ENCODE measurements around the gene BABAM2. TPM values are rescaled to one million over a fixed set of nuclear protein-coding genes. Genes with fewer than 3 reads are reported as not detected.
"Not testable (repeated sequence)": the region's sequence is repeated elsewhere in the genome, so short reads cannot be mapped to it uniquely, and the experiment has no call there.

BABAM2 gene
- total RNA-seq, 1 donor from 2014 or later: 46.7 TPM

GRCh38 chr2:28086611-28087010, 196.1 kb downstream of the BABAM2 start:
- Mint-ChIP-seq H3K27ac (no peak overlapping the region), H3K9me3 (no peaks in the 10 kb centered on the region), H3K36me3 (ENCODE audit: low read depth) (peaks cover 2% of the 10 kb centered on the region), H3K27me3 (no peaks in the 10 kb centered on the region), H3K4me3 (no peak overlapping the region), H3K4me1 (peaks cover 9% of the 10 kb centered on the region)
- DNase-seq: no peak
- intact Hi-C loops (cut with micrococcal nuclease): no loop called here

GRCh38 chr2:28088970-28089369, 198.4 kb downstream of the BABAM2 start:
- Mint-ChIP-seq H3K4me1 (no peaks in the 10 kb centered on the region), H3K9me3 (no peaks in the 10 kb centered on the region), H3K4me3 (no peak overlapping the region), H3K27me3 (no peaks in the 10 kb centered on the region), H3K36me3 (ENCODE audit: low read depth) (no peaks in the 10 kb centered on the region), H3K27ac (no peak overlapping the region)
- intact Hi-C loops (cut with micrococcal nuclease): no loop called here
- DNase-seq: no peak

GRCh38 chr2:28089486-28089885, 199.0 kb downstream of the BABAM2 start:
- no peak overlapping the region for H3K4me3 Mint-ChIP-seq
- no peaks in the 10 kb centered on the region for H3K9me3 Mint-ChIP-seq
- H3K27me3 Mint-ChIP-seq: no peaks in the 10 kb centered on the region
- H3K36me3 Mint-ChIP-seq (ENCODE audit: low read depth): no peaks in the 10 kb centered on the region
- no peak for DNase-seq
- intact Hi-C loops (cut with micrococcal nuclease): no loop called here
- H3K4me1 Mint-ChIP-seq: no peaks in the 10 kb centered on the region
- no peak overlapping the region for H3K27ac Mint-ChIP-seq

- Mint-ChIP-seq H3K27ac (no peak overlapping the region), H3K9me3 (no peaks in the 10 kb centered on the region), H3K36me3 (ENCODE audit: low read depth) (no peaks in the 10 kb centered on the region), H3K4me1 (no peaks in the 10 kb centered on the region), H3K27me3 (no peaks in the 10 kb centered on the region), H3K4me3 (no peak overlapping the region)
- no peak for DNase-seq
- intact Hi-C loops (cut with micrococcal nuclease): no loop called here
These were observed 202.8 kb downstream of the BABAM2 start for GRCh38 chr2:28093308-28093707.

DNA sequence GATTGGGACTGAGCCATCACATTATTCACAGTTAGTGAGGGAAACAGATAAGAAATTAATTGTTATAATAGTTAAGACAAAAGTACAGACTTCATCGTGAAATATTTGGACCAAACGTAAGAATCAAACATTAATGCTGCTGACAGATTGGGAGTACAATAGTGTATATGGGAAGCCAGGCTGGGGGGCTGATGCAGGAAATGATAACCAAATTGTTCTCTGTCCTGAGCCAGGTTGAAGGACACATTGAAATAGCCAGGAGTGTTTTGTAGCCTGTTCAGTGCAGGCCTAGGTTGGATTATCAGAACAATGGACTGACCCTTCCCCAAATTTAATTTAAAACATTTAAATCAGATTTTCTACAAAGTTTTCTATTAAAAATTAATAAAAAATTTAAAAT, 203.2 kb downstream of the BABAM2 start:
- Mint-ChIP-seq H3K9me3 (no peaks in the 10 kb centered on the region), H3K4me3 (no peak overlapping the region), H3K27me3 (no peaks in the 10 kb centered on the region), H3K27ac (no peak overlapping the region), H3K36me3 (ENCODE audit: low read depth) (no peaks in the 10 kb centered on the region), H3K4me1 (no peaks in the 10 kb centered on the region)
- no peak for DNase-seq
- intact Hi-C loops (cut with micrococcal nuclease): no loop called here

DNA sequence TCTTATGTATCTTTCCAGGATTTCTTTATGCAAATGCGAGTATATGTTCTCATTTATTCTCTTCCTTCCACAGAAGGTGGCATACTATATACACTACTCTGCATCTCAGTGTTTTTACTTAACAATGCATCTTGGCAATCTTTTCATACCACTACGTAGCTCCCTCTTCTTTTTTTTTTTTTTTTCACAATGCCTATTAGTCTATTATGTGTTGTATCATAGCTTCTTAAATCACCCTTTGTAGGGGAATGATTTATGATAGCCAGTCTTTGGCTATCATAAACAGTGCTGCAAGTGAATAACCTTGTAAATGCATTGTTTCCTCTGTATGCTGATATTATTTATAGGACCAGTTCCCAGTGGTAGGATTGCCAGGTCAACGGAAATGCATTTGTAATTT, 204.2 kb downstream of the BABAM2 start:
- no peak for DNase-seq
- H3K4me1 Mint-ChIP-seq: no peaks in the 10 kb centered on the region
- intact Hi-C loops (cut with micrococcal nuclease): no loop called here
- H3K27me3 Mint-ChIP-seq: no peaks in the 10 kb centered on the region
- H3K36me3 Mint-ChIP-seq (ENCODE audit: low read depth): no peaks in the 10 kb centered on the region
- H3K9me3 Mint-ChIP-seq: no peaks in the 10 kb centered on the region
- no peak overlapping the region for H3K27ac Mint-ChIP-seq
- no peak overlapping the region for H3K4me3 Mint-ChIP-seq

- no peaks in the 10 kb centered on the region for H3K4me1 Mint-ChIP-seq
- H3K9me3 Mint-ChIP-seq: peaks cover 3% of the 10 kb centered on the region
- intact Hi-C loops (cut with micrococcal nuclease): no loop called here
- peaks cover 3% of the 10 kb centered on the region for H3K36me3 Mint-ChIP-seq (ENCODE audit: low read depth)
- no peak for DNase-seq
- no peak overlapping the region for H3K4me3 Mint-ChIP-seq
- H3K27ac Mint-ChIP-seq: no peak overlapping the region
- H3K27me3 Mint-ChIP-seq: no peaks in the 10 kb centered on the region
These were observed 205.1 kb downstream of the BABAM2 start for GRCh38 chr2:28095622-28096021.

GRCh38 chr2:28096421-28096820, 205.9 kb downstream of the BABAM2 start:
- H3K4me1 Mint-ChIP-seq: no peaks in the 10 kb centered on the region
- intact Hi-C loops (cut with micrococcal nuclease): no loop called here
- no peak overlapping the region for H3K4me3 Mint-ChIP-seq
- H3K36me3 Mint-ChIP-seq (ENCODE audit: low read depth): peaks cover 5% of the 10 kb centered on the region
- no peak for DNase-seq
- peaks cover 5% of the 10 kb centered on the region for H3K9me3 Mint-ChIP-seq
- no peak overlapping the region for H3K27ac Mint-ChIP-seq
- no peaks in the 10 kb centered on the region for H3K27me3 Mint-ChIP-seq

- intact Hi-C loops (cut with micrococcal nuclease): no loop called here
- Mint-ChIP-seq H3K9me3 (peaks cover 5% of the 10 kb centered on the region), H3K4me3 (no peak overlapping the region), H3K4me1 (peaks cover 6% of the 10 kb centered on the region), H3K27me3 (no peaks in the 10 kb centered on the region), H3K27ac (no peak overlapping the region), H3K36me3 (ENCODE audit: low read depth) (peaks cover 5% of the 10 kb centered on the region)
- no peak for DNase-seq
These were observed 208.1 kb downstream of the BABAM2 start for GRCh38 chr2:28098501-28099225.

DNA sequence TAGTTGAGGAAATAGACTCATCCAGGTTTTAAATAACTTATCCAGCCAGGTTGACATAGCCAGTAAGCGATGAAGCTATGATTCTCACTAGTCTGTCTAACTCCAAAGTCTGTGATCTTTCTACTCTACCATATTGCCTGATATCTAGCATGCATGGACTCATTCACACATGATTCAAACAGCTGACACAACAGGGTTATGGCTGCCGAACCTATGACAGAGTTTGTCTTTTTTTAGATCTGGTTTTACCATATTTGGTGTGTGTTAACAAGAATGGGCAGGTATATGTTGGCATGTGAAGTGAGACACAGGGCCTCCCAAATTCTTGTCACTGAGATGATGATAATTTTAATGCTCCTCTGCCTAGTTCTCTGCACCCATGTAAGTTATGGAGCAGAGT, 210.6 kb downstream of the BABAM2 start:
- Mint-ChIP-seq H3K4me3 (no peak overlapping the region), H3K27ac (no peak overlapping the region), H3K4me1 (peaks cover 6% of the 10 kb centered on the region), H3K9me3 (peaks cover 5% of the 10 kb centered on the region), H3K27me3 (no peaks in the 10 kb centered on the region), H3K36me3 (ENCODE audit: low read depth) (peaks cover 5% of the 10 kb centered on the region)
- intact Hi-C loops (cut with micrococcal nuclease): no loop called here
- DNase-seq: no peak

DNA sequence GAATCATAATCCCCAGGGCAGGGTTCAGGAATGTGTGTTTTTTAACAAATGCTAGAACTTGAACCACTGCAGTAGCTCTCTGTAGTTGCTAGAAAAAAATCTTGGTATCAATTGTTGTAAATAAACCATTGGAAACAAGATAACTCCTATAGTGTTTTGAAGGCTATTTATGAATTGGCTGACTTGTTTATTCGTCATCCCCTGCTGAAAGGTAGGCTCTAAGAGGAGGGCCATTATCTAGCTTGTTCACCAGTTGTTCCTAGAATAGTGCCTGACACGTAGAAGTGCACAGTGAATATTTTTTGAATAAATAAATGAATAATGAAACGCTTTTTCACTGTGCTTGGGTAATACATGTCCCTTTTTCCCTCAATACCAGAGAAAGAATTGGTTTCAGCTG, 211.4 kb downstream of the BABAM2 start:
- Mint-ChIP-seq H3K36me3 (ENCODE audit: low read depth) (peaks cover 5% of the 10 kb centered on the region), H3K4me3 (no peak overlapping the region), H3K27me3 (no peaks in the 10 kb centered on the region), H3K27ac (no peak overlapping the region), H3K4me1 (peaks cover 6% of the 10 kb centered on the region), H3K9me3 (peaks cover 5% of the 10 kb centered on the region)
- intact Hi-C loops (cut with micrococcal nuclease): no loop called here
- no peak for DNase-seq

- Mint-ChIP-seq H3K9me3 (peaks cover 5% of the 10 kb centered on the region), H3K27ac (no peak overlapping the region), H3K36me3 (ENCODE audit: low read depth) (peaks cover 5% of the 10 kb centered on the region), H3K4me3 (no peak overlapping the region), H3K27me3 (no peaks in the 10 kb centered on the region), H3K4me1 (peaks cover 6% of the 10 kb centered on the region)
- intact Hi-C loops (cut with micrococcal nuclease): no loop called here
- no peak for DNase-seq
These were observed 211.9 kb downstream of the BABAM2 start for GRCh38 chr2:28102455-28102874.

DNA sequence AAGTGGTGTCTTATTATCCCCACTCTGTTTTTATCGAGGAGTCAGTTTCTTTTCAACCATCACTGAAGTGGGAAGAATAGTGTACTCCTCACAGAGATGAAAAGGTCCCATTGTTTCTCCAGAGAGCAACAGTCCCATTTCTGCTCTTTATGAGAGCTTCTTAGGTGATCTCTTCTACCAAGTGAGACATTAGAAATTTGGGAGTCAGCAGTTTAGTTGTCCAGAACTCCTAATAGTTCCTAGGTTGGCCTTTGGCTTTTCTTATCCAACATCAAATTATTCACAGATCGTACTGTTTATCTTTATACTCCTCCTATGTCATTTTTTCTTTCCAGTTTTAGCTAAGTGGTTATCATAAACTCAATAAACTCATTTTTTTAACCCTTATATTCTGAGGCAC, 213.1 kb downstream of the BABAM2 start:
- H3K27me3 Mint-ChIP-seq: no peaks in the 10 kb centered on the region
- intact Hi-C loops (cut with micrococcal nuclease): no loop called here
- no peak overlapping the region for H3K4me3 Mint-ChIP-seq
- peaks cover 5% of the 10 kb centered on the region for H3K36me3 Mint-ChIP-seq (ENCODE audit: low read depth)
- H3K9me3 Mint-ChIP-seq: peaks cover 5% of the 10 kb centered on the region
- peaks cover 6% of the 10 kb centered on the region for H3K4me1 Mint-ChIP-seq
- DNase-seq: no peak
- no peak overlapping the region for H3K27ac Mint-ChIP-seq

- no peaks in the 10 kb centered on the region for H3K27me3 Mint-ChIP-seq
- H3K9me3 Mint-ChIP-seq: peaks cover 4% of the 10 kb centered on the region
- no peak for DNase-seq
These were observed 217.6 kb downstream of the BABAM2 start for GRCh38 chr2:28108143-28108542.

DNA sequence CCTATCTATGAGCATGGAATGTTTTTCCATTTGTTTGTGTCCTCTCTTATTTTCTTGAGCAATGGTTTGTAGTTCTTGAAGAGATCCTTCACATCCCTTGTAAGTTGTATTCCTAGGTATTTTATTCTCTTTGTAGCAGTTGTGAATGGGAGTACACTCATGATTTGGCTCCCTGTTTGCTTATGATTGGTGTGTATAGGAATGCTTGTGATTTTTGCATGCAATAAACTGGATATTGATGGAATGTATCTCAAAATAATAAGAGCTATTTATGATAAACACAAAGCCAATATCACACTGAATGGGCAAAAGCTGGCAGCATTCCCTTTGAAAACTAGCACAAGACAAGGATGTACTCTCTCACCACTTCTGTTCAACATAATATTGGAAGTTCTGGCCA, 223.2 kb downstream of the BABAM2 start:
- intact Hi-C loops (cut with micrococcal nuclease); H3K4me1 Mint-ChIP-seq; H3K4me3 Mint-ChIP-seq; H3K36me3 Mint-ChIP-seq (ENCODE audit: low read depth); H3K27ac Mint-ChIP-seq; DNase-seq; H3K27me3 Mint-ChIP-seq: not testable (repeated sequence)
- peaks cover 11% of the 10 kb centered on the region for H3K9me3 Mint-ChIP-seq

More at GRCh38 chr2:28108143-28108542, 217.6 kb downstream of the BABAM2 start:
- intact Hi-C loops (cut with micrococcal nuclease): no loop called here
- Mint-ChIP-seq H3K4me3 (no peak overlapping the region), H3K27ac (no peak overlapping the region), H3K4me1 (peaks cover 2% of the 10 kb centered on the region), H3K36me3 (ENCODE audit: low read depth) (no peaks in the 10 kb centered on the region)

Measured in activated CD4-positive, alpha-beta T cell treated with anti-CD3 and anti-CD28 coated beads, Interleukin-2, amount 10 ng/mL, durations not matched to agents 24 days and 14 days (primary cell).